Activated T-cell treated with anti-CD3 and anti-CD28 coated beads for 1 hour (primary cell): Measurements from ENCODE around the gene TLR9.

Source experiments
- DNase-seq: peaks from one replicate; pipeline ENCODE4 v3.0.0-alpha.2; 2020; ENCODE audit warnings: low read depth

TLR9 gene

GRCh38 chr3:52217409-52217805 lies 8.0 kb downstream of the TLR9 start:
- no peak for DNase-seq

- peak; percentile 55 for DNase-seq
Observed at GRCh38 chr3:52216585-52217408, 8.6 kb downstream of the TLR9 start.

GRCh38 chr3:52215351-52215750 lies 10.1 kb downstream of the TLR9 start:
- no peak for DNase-seq

- DNase-seq, result no peak
Observed at GRCh38 chr3:52213901-52214300, 11.5 kb downstream of the TLR9 start.

GRCh38 chr3:52213005-52213404 lies 12.4 kb downstream of the TLR9 start:
- no peak for DNase-seq

- no peak for DNase-seq
Observed at GRCh38 chr3:52211268-52211891, 14.1 kb downstream of the TLR9 start.

- DNase-seq, result no peak
Observed at GRCh38 chr3:52210550-52211046, 14.8 kb downstream of the TLR9 start.

GRCh38 chr3:52210037-52210436 lies 15.4 kb downstream of the TLR9 start:
- DNase-seq, result no peak

- no peak for DNase-seq
Observed at GRCh38 chr3:52208556-52208955, 16.9 kb downstream of the TLR9 start.

GRCh38 chr3:52205727-52206372 lies 19.6 kb downstream of the TLR9 start:
- DNase-seq, result no peak

GRCh38 chr3:52204337-52205073 lies 20.9 kb downstream of the TLR9 start:
- DNase-seq, result no peak

GRCh38 chr3:52203701-52204100 lies 21.7 kb downstream of the TLR9 start:
- no peak for DNase-seq

- no peak for DNase-seq
Observed at GRCh38 chr3:52202384-52203077, 22.9 kb downstream of the TLR9 start.

- DNase-seq, result no peak
Observed at GRCh38 chr3:52200981-52201679, 24.3 kb downstream of the TLR9 start.

- DNase-seq, result no peak
Observed at GRCh38 chr3:52198643-52199608, 26.5 kb downstream of the TLR9 start.

- DNase-seq, result peak; percentile 95
Observed at GRCh38 chr3:52197842-52198625, 27.4 kb downstream of the TLR9 start, which contains the start of gene ALAS1. Gene ALAS1 (plus strand): TSS chr3:52198160. CDS start chr3:52199242, 1,082 bp downstream.

- no peak for DNase-seq
Observed at GRCh38 chr3:52197499-52197841, 28.0 kb downstream of the TLR9 start.

- DNase-seq, result no peak
Observed at GRCh38 chr3:52196977-52197376, 28.5 kb downstream of the TLR9 start.

GRCh38 chr3:52195823-52196331 lies 29.6 kb downstream of the TLR9 start:
- DNase-seq, result no peak
